GM18870 (cell line): Measurements from ENCODE around the gene ZBTB47.

Experiments
- ATAC-seq: cut with Tn5 transposase; IDR thresholded peaks from one replicate; pipeline ENCODE4 v1.9.1; 2021; ENCODE audit warnings: moderate library complexity; ENCODE audit not compliant: unreplicated experiment

ZBTB47 gene

GRCh38 chr3:42652611-42653302 is 740 bp upstream of the ZBTB47 start:
- ATAC-seq = peak; percentile 52

- ATAC-seq = no peak
These were observed 266 bp upstream of the ZBTB47 start for GRCh38 chr3:42653303-42653559.

GRCh38 chr3:42654331-42655201 is 1.1 kb downstream of the ZBTB47 start:
- ATAC-seq = no peak

- no peak for ATAC-seq
These were observed 1.9 kb downstream of the ZBTB47 start for GRCh38 chr3:42655331-42655888.

- no peak for ATAC-seq
These were observed 2.6 kb downstream of the ZBTB47 start for GRCh38 chr3:42655980-42656679.

GRCh38 chr3:42656680-42657610 is 3.4 kb downstream of the ZBTB47 start:
- ATAC-seq = no peak

GRCh38 chr3:42657675-42658074 is 4.2 kb downstream of the ZBTB47 start:
- no peak for ATAC-seq

- no peak for ATAC-seq
These were observed 4.7 kb downstream of the ZBTB47 start for GRCh38 chr3:42658091-42658770.

GRCh38 chr3:42658771-42659390 is 5.4 kb downstream of the ZBTB47 start:
- ATAC-seq = no peak

- no peak for ATAC-seq
These were observed 6.1 kb downstream of the ZBTB47 start for GRCh38 chr3:42659451-42660130.

- ATAC-seq = no peak
These were observed 6.7 kb downstream of the ZBTB47 start for GRCh38 chr3:42660131-42660715.

- ATAC-seq = no peak
These were observed 7.4 kb downstream of the ZBTB47 start for GRCh38 chr3:42660898-42661297.

- ATAC-seq = no peak
These were observed 8.1 kb downstream of the ZBTB47 start for GRCh38 chr3:42661593-42662022.

GRCh38 chr3:42662037-42662812 is 8.7 kb downstream of the ZBTB47 start:
- no peak for ATAC-seq

- no peak for ATAC-seq
These were observed 9.5 kb downstream of the ZBTB47 start for GRCh38 chr3:42662813-42663535.

GRCh38 chr3:42663581-42664437 is 10.3 kb downstream of the ZBTB47 start:
- no peak for ATAC-seq
